K562 (cell line): ENCODE data around the gene HRAS. TPM values are rescaled to one million over a fixed set of nuclear protein-coding genes. Genes with fewer than 3 reads are reported as not detected.

ENCODE experiments used
- BDP1 ChIP-seq: IDR thresholded peaks from 3 replicates; pipeline ENCODE4 v1.6.1; 2011; ENCODE audit not compliant: insufficient read length, insufficient read depth
- CC2D1A ChIP-seq: fragments of 450-650 bp; IDR thresholded peaks from 2 replicates; pipeline ENCODE4 v1.6.1; 2017; ENCODE audit warnings: mild to moderate bottlenecking
- FOSL1 ChIP-seq: fragments of 200-800 bp; sonication (Bioruptor generic); conservative IDR thresholded peaks from 2 replicates; pipeline ENCODE4 v1.6.1; 2016; ENCODE audit warnings: missing genetic modification characterization, missing compliant biosample characterization
- FOXK1 ChIP-seq: sonication (generic); formaldehyde crosslinking; IDR thresholded peaks from 2 replicates; pipeline ENCODE4 v1.8.0; 2022; ENCODE audit warnings: missing genetic modification reagents, mild to moderate bottlenecking, borderline replicate concordance
- HCFC1 ChIP-seq: IDR thresholded peaks from 2 replicates; pipeline ENCODE4 v1.6.1; 2012; ENCODE audit warnings: low read depth, low read length, improper control_type of control experiment
- NFE2L1 ChIP-seq: fragments of 450-650 bp; IDR thresholded peaks from 2 replicates; pipeline ENCODE4 v1.6.1; 2016; ENCODE audit warnings: missing genetic modification characterization, low read depth, mild to moderate bottlenecking, missing compliant biosample characterization, moderate library complexity, borderline replicate concordance
- PRDM10 ChIP-seq: fragments of 450-650 bp; IDR thresholded peaks from 2 replicates; pipeline ENCODE4 v1.6.1; 2018; ENCODE audit not compliant: partially characterized antibody
- PREB ChIP-seq: sonication (generic); formaldehyde crosslinking; IDR thresholded peaks from 2 replicates; pipeline ENCODE4 v1.8.1; 2023; ENCODE audit warnings: mild to moderate bottlenecking, missing genetic modification reagents
- RBBP5 ChIP-seq: fragments of 200-600 bp; sonication (generic); IDR thresholded peaks from 2 replicates; pipeline ENCODE4 v1.6.1; 2012; ENCODE audit warnings: borderline replicate concordance, mild to moderate bottlenecking, low read length, control low read depth, inconsistent platforms; ENCODE audit not compliant: insufficient read depth, poor library complexity, severe bottlenecking
- TBL1XR1 ChIP-seq, 2 experiments: IDR thresholded peaks; 2 replicates each; pipeline ENCODE4 v1.6.1; 2012; ENCODE audit warnings: improper control_type of control experiment in 2 of 2, low read length in 2 of 2, mild to moderate bottlenecking in 1 of 2
- ZKSCAN1 ChIP-seq: fragments of 150-350 bp; IDR thresholded peaks from 2 replicates; pipeline ENCODE4 v1.6.1; 2016; ENCODE audit warnings: low read depth, low read length
- ZNF165 ChIP-seq: fragments of 250-450 bp; sonication (Bioruptor Pico); IDR thresholded peaks from 2 replicates; pipeline ENCODE4 v1.4.0; 2020; ENCODE audit warnings: borderline replicate concordance
- ZNF354B ChIP-seq: fragments of 250-450 bp; sonication (Bioruptor Pico); IDR thresholded peaks from 2 replicates; pipeline ENCODE4 v1.4.0; 2020
- ZNF586 ChIP-seq: fragments of 450-650 bp; formaldehyde crosslinking; conservative IDR thresholded peaks from 2 replicates; pipeline ENCODE4 v1.4.0; 2020; ENCODE audit warnings: mild to moderate bottlenecking, moderate library complexity
- polyA plus RNA-seq, 8 experiments: library from polyadenylated mRNA; depleted of rRNA in 4 of 8; stranded (reverse) in 5 of 8; unstranded in 3 of 8; fragments of >200 nt; fragmentation: Nextera tagmentation in 2 of 8; fragmentation: Illumina TruSeq in 1 of 8; extraction: Ambion mirVana in 2 of 8; extraction: Trizol in 1 of 8; gene quantifications; 2 replicates each; pipeline versions ENCODE4 v1.2.1 to v1.2.3, GENCODE V29; 2011 to 2014; ENCODE audit warnings: inconsistent platforms in 1 of 8, missing spikeins in 1 of 8
- total RNA-seq, 7 experiments: library from RNA; depleted of rRNA in 6 of 7; stranded (reverse); fragments of >200 nt in 6 of 7; fragmentation: Illumina TruSeq in 2 of 7; extraction: Trizol in 2 of 7; gene quantifications; 2 replicates each; pipeline versions ENCODE4 v1.2.1 to v1.2.3, GENCODE V29; 2011 to 2021; ENCODE audit warnings: low replicate concordance in 1 of 7
- TF ChIP-seq, protein P1 (sequence below): fragments of 450-650 bp; IDR thresholded peaks from 2 replicates; pipeline ENCODE4 v1.6.1; 2017; ENCODE audit warnings: antibody characterized with exemption
- TF ChIP-seq, protein P2 (sequence below): IDR thresholded peaks from 3 replicates; pipeline ENCODE4 v1.6.1; 2011; ENCODE audit warnings: borderline replicate concordance, mild to moderate bottlenecking; ENCODE audit not compliant: insufficient read length, insufficient read depth
- TF ChIP-seq, protein P3 (sequence below): sonication (generic); formaldehyde crosslinking; IDR thresholded peaks from 2 replicates; pipeline ENCODE4 v1.8.0; 2022; ENCODE audit warnings: missing genetic modification reagents, mild to moderate bottlenecking, borderline replicate concordance

The HRAS gene
- total and polyA plus RNA-seq, 9 of the 15 experiments (the other 6 are each of a cell fraction or from before 2014, with no cell fraction given), result 2.8 to 73.5 (median 29.6) TPM

- TF ChIP-seq PREB (CRISPR knock-in tag), result 0 out of 2 replicates have a peak, but pooled peaks have one; percentile 45
- TF ChIP-seq TBL1XR1 (IDR thresholded peaks at IDR 0.05; ENCODE audit: low read length in 2 of 2), result no peak
- no peak for TF ChIP-seq ZNF165 (CRISPR knock-in tag)
- no peak for TF ChIP-seq ZNF586 (CRISPR knock-in tag)
- TF ChIP-seq, protein P1, sequence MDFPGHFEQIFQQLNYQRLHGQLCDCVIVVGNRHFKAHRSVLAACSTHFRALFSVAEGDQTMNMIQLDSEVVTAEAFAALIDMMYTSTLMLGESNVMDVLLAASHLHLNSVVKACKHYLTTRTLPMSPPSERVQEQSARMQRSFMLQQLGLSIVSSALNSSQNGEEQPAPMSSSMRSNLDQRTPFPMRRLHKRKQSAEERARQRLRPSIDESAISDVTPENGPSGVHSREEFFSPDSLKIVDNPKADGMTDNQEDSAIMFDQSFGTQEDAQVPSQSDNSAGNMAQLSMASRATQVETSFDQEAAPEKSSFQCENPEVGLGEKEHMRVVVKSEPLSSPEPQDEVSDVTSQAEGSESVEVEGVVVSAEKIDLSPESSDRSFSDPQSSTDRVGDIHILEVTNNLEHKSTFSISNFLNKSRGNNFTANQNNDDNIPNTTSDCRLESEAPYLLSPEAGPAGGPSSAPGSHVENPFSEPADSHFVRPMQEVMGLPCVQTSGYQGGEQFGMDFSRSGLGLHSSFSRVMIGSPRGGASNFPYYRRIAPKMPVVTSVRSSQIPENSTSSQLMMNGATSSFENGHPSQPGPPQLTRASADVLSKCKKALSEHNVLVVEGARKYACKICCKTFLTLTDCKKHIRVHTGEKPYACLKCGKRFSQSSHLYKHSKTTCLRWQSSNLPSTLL, result no peak
- TF ChIP-seq BDP1, result no peak
- 0 out of 2 replicates have a peak, but pooled peaks have one; percentile 18 for TF ChIP-seq FOSL1 (tag)
- peak; percentile 78 for TF ChIP-seq RBBP5
- TF ChIP-seq FOXK1 (CRISPR knock-in tag), result no peak
- TF ChIP-seq, protein P2, sequence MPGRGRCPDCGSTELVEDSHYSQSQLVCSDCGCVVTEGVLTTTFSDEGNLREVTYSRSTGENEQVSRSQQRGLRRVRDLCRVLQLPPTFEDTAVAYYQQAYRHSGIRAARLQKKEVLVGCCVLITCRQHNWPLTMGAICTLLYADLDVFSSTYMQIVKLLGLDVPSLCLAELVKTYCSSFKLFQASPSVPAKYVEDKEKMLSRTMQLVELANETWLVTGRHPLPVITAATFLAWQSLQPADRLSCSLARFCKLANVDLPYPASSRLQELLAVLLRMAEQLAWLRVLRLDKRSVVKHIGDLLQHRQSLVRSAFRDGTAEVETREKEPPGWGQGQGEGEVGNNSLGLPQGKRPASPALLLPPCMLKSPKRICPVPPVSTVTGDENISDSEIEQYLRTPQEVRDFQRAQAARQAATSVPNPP, result no peak
- no peak for TF ChIP-seq HCFC1
- no peak for TF ChIP-seq CC2D1A
- TF ChIP-seq, protein P3, sequence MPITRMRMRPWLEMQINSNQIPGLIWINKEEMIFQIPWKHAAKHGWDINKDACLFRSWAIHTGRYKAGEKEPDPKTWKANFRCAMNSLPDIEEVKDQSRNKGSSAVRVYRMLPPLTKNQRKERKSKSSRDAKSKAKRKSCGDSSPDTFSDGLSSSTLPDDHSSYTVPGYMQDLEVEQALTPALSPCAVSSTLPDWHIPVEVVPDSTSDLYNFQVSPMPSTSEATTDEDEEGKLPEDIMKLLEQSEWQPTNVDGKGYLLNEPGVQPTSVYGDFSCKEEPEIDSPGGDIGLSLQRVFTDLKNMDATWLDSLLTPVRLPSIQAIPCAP (CRISPR knock-in tag), result no peak
- TF ChIP-seq NFE2L1 (tag), result no peak
- no peak for TF ChIP-seq ZNF354B (CRISPR knock-in tag)
- peak; percentile 26 for TF ChIP-seq PRDM10
- no peak for TF ChIP-seq ZKSCAN1
Observed at GRCh38 chr11:504053-504993, 31.1 kb downstream of the HRAS start (continued).
